Progenitor cell of endocrine pancreas (in vitro differentiated cells): ENCODE data around the gene LUC7L. TPM values are rescaled to one million over a fixed set of nuclear protein-coding genes. Genes with fewer than 3 reads are reported as not detected.
A peak's percentile ranks its signal among the peaks of the same experiment; 100 is the strongest.
"Not testable (repeated sequence)": the region's sequence is repeated elsewhere in the genome, so short reads cannot be mapped to it uniquely, and the experiment has no call there.

Experiments used
- DNase-seq: peaks from one replicate; pipeline ENCODE4 v3.0.0; 2021; ENCODE audit warnings: low spot score; ENCODE audit not compliant: unreplicated experiment
- H3K27ac Mint-ChIP-seq: 2 replicates; pipeline ENCODE4 v1.8.0; 2021; ENCODE audit warnings: mild to moderate bottlenecking, moderate library complexity, mixed read lengths
- H3K27me3 Mint-ChIP-seq: 2 replicates; pipeline ENCODE4 v1.8.0; 2021; ENCODE audit warnings: mixed read lengths
- H3K36me3 Mint-ChIP-seq: 2 replicates; pipeline ENCODE4 v1.8.0; 2022; ENCODE audit warnings: mixed read lengths; ENCODE audit not compliant: insufficient read depth
- H3K4me1 Mint-ChIP-seq: 2 replicates; pipeline ENCODE4 v1.8.0; 2021; ENCODE audit warnings: low read depth, mixed read lengths
- H3K4me3 Mint-ChIP-seq: 2 replicates; pipeline ENCODE4 v1.8.0; 2021; ENCODE audit warnings: low read depth, mild to moderate bottlenecking, moderate library complexity, mixed read lengths
- H3K9me3 Mint-ChIP-seq: 2 replicates; pipeline ENCODE4 v1.8.0; 2021; ENCODE audit warnings: low read depth, mixed read lengths
- CTCF ChIP-seq: fragments of 200-600 bp; sonication (generic); IDR thresholded peaks from one replicate; pipeline ENCODE4 v1.5.0; 2021; ENCODE audit warnings: antibody characterized with exemption, mild to moderate bottlenecking; ENCODE audit not compliant: unreplicated experiment
- total RNA-seq: library from RNA; stranded (reverse); gene quantifications from 2 replicates; pipeline ENCODE4 v1.2.1, GENCODE V29; 2021

The LUC7L gene
- total RNA-seq, 1 donor from 2014 or later, result 229 TPM

DNA sequence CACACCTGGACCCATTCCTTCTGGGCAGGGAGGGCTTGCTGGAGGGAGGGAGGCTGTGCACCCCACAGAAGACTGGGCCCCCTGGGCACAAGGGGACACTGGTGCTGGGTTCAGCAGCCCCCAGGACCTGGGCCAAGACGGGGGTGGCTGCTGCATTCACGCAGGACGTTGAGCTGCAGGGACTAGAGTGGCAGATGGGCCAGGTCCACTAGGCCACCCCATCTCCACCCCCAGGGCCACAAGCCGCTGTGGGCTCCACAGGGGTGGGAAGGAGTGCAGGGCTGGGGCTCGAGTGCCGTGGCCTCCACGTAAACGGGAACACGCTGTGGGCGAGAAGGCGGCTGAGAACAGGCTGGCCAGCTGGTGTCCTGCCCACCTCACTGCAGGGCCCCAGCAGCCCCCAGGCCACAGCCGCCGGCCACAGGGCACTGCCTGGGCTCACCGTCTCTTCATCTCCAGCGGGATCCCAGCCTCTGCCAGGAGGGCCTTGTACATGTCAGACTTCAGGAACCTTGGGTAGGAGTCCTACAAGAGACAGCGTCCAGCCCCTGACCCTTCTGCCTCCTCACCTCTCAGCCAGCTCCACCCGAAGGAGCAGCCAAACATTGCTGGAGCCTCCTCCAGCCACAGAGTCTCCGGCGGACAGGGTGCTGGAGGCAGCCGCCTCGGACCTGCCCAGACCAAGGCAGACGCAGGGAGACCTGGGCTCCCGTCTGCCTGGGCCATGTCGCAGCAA is 40.0 kb upstream of the LUC7L start:
- no peaks in the 10 kb centered on the region for H3K36me3 Mint-ChIP-seq
- no peak for TF ChIP-seq CTCF
- H3K27ac Mint-ChIP-seq, result no peak overlapping the region
- H3K4me1 Mint-ChIP-seq, result no peaks in the 10 kb centered on the region
- DNase-seq, result no peak
- no peaks in the 10 kb centered on the region for H3K9me3 Mint-ChIP-seq
- peaks cover 5% of the 10 kb centered on the region for H3K27me3 Mint-ChIP-seq
- H3K4me3 Mint-ChIP-seq, result no peak overlapping the region

- no peaks in the 10 kb centered on the region for H3K4me1 Mint-ChIP-seq
- no peaks in the 10 kb centered on the region for H3K9me3 Mint-ChIP-seq
- DNase-seq, result no peak
- TF ChIP-seq CTCF, result no peak
- no peaks in the 10 kb centered on the region for H3K36me3 Mint-ChIP-seq
- H3K27ac Mint-ChIP-seq, result peak overlapping the region; percentile 34
- H3K4me3 Mint-ChIP-seq, result peak overlapping the region; percentile 29
- H3K27me3 Mint-ChIP-seq, result peaks cover 5% of the 10 kb centered on the region
These were observed 39.1 kb upstream of the LUC7L start for GRCh38 chr16:268141-269053.

DNA sequence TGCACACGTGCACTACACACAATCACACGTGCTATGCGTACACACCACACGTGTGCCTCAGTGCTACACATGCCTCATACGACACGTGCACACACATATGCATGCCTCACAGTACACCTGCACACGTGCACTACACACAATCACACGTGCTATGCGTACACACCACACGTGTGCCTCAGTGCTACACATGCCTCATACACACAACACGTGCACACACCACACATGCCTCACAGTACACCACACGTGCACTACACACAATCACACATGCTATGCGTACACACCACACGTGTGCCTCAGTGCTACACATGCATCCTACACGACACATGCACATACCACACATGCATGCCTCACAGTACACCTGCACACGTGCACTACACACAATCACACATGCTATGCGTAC is 38.3 kb upstream of the LUC7L start:
- not testable (repeated sequence) for H3K27ac Mint-ChIP-seq, DNase-seq, H3K4me3 Mint-ChIP-seq, H3K4me1 Mint-ChIP-seq, H3K36me3 Mint-ChIP-seq, H3K9me3 Mint-ChIP-seq, H3K27me3 Mint-ChIP-seq

- Mint-ChIP-seq H3K4me1 (no peaks in the 10 kb centered on the region), H3K4me3 (no peak overlapping the region), H3K27ac (no peak overlapping the region), H3K36me3 (peaks cover 6% of the 10 kb centered on the region), H3K27me3 (no peaks in the 10 kb centered on the region), H3K9me3 (no peaks in the 10 kb centered on the region)
- no peak for DNase-seq
- TF ChIP-seq CTCF, result no peak
These were observed 37.3 kb upstream of the LUC7L start for GRCh38 chr16:266258-267164.

DNA sequence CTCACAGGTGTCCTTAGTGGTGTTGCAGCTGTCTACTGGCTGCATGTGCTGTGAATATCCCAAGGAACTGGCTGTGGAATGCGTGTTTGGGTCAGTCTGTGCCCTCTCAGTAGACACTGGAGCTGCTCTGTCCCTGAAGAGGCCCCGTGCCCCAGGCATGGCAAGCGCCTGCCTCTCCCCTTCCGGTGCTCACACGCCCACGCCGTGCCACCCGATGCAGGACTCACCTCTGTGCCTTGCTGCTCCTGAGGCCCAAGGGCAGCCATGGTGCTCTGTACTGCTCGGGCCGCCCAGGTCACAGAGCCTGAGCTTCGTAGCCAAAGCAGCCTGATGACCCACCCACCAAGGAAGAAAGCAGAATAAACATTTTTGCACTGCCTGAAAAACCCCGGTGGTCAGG is 36.5 kb upstream of the LUC7L start:
- TF ChIP-seq CTCF, result no peak
- H3K4me1 Mint-ChIP-seq, result no peaks in the 10 kb centered on the region
- H3K27me3 Mint-ChIP-seq, result no peaks in the 10 kb centered on the region
- no peak overlapping the region for H3K4me3 Mint-ChIP-seq
- H3K9me3 Mint-ChIP-seq, result no peaks in the 10 kb centered on the region
- DNase-seq, result no peak
- peaks cover 8% of the 10 kb centered on the region for H3K36me3 Mint-ChIP-seq
- no peak overlapping the region for H3K27ac Mint-ChIP-seq
